Measurements from ENCODE around the gene TRAF6.

TRAF6 gene

GRCh38 chr11:36465449-36466163, 44.5 kb downstream of the TRAF6 start:
- H3K27ac ChIP-seq = no peak overlapping the region; the same call in 1 of the 2 replicates
- TF ChIP-seq, protein P1, sequence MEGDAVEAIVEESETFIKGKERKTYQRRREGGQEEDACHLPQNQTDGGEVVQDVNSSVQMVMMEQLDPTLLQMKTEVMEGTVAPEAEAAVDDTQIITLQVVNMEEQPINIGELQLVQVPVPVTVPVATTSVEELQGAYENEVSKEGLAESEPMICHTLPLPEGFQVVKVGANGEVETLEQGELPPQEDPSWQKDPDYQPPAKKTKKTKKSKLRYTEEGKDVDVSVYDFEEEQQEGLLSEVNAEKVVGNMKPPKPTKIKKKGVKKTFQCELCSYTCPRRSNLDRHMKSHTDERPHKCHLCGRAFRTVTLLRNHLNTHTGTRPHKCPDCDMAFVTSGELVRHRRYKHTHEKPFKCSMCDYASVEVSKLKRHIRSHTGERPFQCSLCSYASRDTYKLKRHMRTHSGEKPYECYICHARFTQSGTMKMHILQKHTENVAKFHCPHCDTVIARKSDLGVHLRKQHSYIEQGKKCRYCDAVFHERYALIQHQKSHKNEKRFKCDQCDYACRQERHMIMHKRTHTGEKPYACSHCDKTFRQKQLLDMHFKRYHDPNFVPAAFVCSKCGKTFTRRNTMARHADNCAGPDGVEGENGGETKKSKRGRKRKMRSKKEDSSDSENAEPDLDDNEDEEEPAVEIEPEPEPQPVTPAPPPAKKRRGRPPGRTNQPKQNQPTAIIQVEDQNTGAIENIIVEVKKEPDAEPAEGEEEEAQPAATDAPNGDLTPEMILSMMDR (conservative IDR thresholded peaks at IDR 0.05) = no peak
- no peak for TF ChIP-seq ZFX (IDR thresholded peaks at IDR 0.05)

GRCh38 chr11:36464720-36465119, 45.4 kb downstream of the TRAF6 start:
- no peak overlapping the region for H3K27ac ChIP-seq
- TF ChIP-seq ZFX (IDR thresholded peaks at IDR 0.05) = no peak
- TF ChIP-seq, protein P1 (conservative IDR thresholded peaks at IDR 0.05) = no peak

DNA sequence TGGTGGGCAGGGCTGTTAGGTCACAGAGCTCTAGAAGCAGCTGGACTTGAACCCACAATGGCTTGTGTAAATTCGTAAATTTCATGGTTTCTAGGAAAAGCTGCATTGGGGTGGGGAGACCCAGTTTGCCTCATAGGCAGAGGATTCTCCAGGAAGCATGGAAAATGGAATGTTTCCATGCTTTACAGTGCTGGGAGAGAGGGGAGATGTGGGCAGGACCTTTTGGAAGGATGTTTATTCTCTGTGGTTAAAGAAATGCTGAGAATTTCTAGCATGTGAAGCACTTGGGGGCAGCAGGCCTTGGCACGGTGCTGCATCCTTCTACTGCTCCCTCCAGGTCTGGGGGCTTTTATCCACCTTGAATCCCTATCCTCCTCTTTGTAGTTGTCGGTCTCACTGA, 46.3 kb downstream of the TRAF6 start:
- no peak overlapping the region for H3K27ac ChIP-seq
- TF ChIP-seq, protein P1 (conservative IDR thresholded peaks at IDR 0.05) = no peak
- no peak for TF ChIP-seq ZFX (IDR thresholded peaks at IDR 0.05)

GRCh38 chr11:36462321-36462720, 47.8 kb downstream of the TRAF6 start:
- TF ChIP-seq ZFX (IDR thresholded peaks at IDR 0.05) = no peak
- TF ChIP-seq, protein P1 (conservative IDR thresholded peaks at IDR 0.05) = no peak

GRCh38 chr11:36460220-36460619, 49.9 kb downstream of the TRAF6 start:
- TF ChIP-seq, protein P1 (conservative IDR thresholded peaks at IDR 0.05) = no peak
- TF ChIP-seq ZFX (IDR thresholded peaks at IDR 0.05) = no peak
- H3K27ac ChIP-seq = no peak overlapping the region

More at GRCh38 chr11:36462321-36462720, 47.8 kb downstream of the TRAF6 start:
- H3K27ac ChIP-seq = no peak overlapping the region

GRCh38 chr11:36459046-36459445, 51.0 kb downstream of the TRAF6 start:
- H3K27ac ChIP-seq = no peak overlapping the region
- no peak for TF ChIP-seq ZFX (IDR thresholded peaks at IDR 0.05)
- TF ChIP-seq, protein P1 (conservative IDR thresholded peaks at IDR 0.05) = no peak

- TF ChIP-seq, protein P1 (conservative IDR thresholded peaks at IDR 0.05) = no peak
- TF ChIP-seq ZFX (IDR thresholded peaks at IDR 0.05) = no peak
- H3K27ac ChIP-seq = no peak overlapping the region
Observed at GRCh38 chr11:36458129-36458915, 51.8 kb downstream of the TRAF6 start.
